ENCODE measurements around the gene NRIP1.

NRIP1 gene

DNA sequence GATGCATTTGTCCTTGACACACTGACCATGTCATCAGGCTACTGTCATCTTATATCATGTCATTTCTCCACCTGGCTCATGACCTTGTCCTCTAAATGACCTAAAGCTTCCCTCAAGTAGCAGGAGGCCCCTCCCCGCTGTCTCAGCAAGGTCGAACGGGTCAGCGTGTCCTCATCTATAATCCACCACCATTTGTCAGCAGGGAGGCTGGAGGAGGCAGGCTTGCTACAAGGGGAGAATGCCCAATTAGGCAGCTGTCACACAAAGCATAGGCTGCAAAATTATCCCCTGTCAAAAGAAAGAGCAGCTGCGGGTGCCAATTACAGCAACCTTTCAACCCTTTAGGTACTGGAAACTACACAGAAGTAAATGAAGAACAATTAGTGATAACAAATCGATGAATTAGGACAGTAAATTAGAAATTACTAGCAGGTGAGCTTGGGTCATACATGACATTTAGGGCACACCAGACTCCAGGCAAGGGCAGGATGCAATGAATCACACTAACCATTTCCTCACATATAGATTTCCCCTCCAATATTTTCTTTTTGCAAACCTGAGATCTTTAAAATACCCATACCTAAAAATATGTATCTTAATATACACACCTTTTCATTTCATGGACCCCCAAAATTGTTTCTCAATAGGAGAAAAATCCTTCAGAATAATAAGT is 61.2 kb downstream of the NRIP1 start:
- no peak for DNase-seq

DNA sequence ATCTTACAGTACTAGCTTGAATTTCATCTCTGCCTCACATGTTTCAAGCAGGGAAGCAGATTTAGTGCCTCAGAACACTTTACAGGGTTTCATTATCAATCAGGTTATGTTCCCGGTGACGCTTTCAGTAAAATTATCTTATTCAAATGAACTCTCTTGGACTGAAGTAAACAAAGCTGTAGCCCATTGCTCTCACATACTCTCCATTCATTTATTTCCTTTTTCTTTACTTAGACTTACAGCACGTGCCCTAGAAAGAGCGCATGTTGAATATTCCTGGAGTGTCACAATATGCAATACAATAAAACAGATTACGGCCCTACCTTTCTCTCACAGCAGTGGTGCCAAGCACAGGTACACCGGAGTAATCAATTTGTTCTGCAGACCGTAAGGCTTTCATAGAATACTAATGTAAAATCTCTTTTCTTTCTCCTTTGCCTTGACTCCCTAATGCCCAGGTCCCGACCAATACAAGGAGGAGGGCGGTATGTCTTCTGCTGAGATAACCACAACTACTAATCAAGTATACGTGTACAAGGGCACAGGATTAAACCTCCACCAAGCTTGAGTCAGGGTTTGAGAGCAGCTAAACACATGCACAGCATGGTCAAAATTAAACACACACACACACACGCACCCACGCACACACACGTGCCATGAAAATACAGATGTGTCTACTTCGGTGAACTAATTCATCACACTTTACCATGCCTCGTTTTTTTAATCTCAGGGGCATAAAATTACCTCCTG is 62.8 kb downstream of the NRIP1 start:
- no peak for DNase-seq

DNA sequence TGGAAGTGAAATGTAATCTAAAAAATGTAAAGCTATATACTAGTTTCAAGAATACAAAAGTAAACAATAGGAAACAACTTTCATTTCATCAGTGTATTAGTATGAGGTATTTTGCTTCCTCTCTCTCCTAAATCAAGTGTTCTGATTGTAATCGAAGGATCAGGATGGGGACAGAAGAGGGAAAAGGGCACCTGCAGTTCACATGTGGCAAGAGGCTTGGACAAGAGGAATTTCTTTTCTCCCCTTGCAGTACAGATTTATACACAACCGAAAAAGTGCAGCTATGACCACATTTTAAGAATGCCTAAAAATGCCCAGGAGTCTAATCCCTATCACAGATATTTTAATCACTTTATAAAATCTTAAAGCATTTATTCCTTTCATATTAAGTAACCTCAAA is 63.7 kb downstream of the NRIP1 start:
- no peak for DNase-seq

DNA sequence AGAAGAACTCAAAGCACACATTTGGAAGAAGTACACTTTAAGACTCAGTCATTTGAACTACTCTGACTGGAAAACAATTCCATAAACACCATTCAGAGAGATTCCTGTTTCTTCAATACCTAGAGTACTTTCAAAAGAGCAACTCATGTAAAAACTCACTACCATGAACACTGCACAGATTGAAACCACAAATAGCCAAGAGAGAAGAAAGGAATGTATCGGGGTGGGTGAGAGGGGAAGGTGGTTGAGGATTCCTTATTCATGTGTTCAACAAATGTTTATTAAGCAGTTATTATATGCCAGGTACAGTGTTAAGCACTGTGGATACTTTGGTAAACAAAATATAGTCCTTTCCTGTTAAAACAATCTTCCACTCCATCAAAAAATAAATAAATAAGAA is 64.7 kb downstream of the NRIP1 start:
- no peak for DNase-seq

DNA sequence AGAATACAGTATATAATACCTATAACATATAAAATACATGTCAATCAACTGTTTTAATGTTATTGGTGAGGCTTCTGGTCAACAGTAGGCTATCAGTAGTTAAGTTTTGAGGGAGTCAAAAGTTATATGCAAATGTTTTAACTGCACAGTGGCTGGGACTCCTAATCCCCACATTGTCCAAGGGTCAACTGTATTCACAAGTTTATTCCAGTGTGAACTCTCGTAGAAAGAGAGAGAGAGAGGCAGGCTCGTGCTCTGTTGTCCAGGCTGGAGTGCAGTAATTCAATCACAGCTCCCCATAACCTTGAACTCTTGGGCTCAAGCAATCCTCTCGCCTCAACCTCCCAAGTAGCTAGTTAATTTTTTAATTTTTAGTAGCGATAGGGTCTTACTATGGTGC is 66.0 kb downstream of the NRIP1 start:
- no peak for DNase-seq

DNA sequence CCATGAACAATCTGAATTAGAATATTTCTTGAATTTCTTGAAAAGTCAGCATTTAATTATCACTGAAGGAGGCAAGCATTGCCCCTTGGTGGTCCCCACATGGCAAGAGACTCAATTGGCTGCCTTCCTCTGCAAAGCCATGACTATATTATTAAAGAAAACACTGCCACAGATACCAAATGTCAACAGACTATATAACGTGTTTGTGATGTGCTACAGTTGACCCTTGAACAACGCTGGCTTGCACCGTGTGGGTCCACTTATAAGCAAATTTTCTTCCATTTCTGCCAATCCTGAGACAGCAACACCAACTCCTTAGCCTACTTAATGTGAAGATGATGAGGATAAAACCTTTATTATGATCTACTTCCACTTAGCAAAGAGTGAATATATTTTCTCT is 66.5 kb downstream of the NRIP1 start:
- no peak for DNase-seq

DNA sequence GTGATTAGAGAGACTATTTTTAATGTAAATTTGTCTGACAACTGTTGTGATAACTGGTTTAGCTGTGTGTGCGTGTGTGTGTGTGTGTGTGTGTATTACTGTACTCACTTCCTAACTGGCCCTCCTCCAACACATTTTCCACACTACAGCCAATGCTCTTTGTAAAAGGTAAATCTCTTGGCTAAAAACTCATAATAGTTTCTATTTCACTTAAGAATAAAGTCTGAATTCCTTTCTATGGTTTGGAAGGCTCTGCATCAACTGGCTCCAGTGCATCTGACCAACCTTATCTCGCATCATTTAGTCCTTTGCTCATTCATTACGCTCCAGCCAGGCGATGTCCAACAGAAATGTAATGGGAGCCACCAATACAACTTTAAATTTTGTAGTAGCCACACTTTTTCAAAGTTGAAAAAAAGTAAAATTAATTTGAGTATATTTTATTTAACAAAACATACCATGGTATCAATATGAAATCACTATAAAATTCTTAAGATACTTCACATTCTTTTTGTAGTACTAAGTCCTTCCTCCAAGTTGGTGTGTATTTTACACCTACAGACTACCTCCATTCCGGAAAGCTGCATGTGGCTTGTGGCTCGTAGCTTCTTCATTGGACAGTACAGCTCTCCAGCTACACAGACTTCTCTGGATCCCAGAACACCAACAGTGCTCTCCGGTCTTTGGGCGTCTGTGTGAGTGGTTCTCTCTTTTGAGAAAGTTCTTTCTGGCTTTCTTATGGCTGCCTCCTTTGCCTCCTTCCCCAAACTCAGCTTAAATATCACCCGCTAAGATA is 68.9 kb downstream of the NRIP1 start:
- no peak for DNase-seq

DNA sequence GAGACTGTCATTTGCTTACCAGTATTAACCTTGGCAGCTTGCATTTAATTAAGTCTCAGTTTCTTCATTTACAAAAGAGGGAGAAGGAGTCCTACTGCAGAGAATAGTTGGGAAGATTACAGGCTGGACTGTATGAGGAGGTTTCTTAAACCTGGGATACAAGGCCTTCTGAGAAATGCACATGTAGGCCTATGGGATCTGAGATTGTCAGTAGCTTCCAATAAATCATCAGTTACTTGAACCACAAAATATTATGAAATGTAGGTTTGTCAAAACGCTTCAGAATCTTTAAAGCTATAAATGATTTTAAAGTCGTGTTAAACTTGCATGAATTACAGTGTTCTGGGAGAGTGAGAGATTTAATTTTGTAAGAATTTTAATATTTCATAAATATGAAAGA is 69.6 kb downstream of the NRIP1 start:
- no peak for DNase-seq

DNA sequence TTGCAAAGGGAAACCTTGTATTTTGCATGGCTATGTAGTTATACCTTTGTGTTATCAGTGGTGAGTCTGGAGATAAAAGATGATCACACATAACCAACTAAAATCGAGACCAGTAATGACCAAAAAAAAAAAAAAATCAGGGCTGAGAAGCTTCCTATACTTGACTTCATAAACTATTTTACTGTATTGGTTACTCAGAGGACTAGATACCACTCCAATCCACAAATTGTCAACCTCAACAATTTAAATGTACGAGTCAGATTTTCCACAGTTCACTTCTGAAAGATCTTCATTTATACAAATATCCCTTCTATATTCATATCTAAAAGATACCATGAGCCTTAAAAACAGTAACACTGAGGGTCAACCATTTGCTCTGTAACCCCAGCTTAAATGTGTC is 71.7 kb downstream of the NRIP1 start:
- DNase-seq, result no peak

DNA sequence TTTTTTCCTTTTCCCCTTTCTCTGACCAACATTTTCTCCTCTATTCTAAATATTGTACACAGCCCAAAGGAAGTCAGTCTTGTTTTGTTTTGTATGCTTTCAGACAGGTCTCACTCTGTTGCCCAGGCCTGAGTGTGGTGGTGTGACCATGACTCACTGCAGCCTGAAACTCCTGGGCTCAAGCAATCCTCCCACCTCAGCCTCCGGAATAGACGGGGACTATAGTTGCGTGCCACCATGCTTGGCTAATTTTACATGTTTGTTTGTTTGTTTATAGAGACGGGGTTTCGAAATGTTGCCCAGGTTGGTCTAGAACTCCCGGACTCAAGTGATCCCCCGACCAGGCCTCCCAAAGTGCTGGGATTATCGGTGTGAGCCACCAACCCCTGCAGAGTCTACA is 72.8 kb downstream of the NRIP1 start:
- DNase-seq, result no peak

DNA sequence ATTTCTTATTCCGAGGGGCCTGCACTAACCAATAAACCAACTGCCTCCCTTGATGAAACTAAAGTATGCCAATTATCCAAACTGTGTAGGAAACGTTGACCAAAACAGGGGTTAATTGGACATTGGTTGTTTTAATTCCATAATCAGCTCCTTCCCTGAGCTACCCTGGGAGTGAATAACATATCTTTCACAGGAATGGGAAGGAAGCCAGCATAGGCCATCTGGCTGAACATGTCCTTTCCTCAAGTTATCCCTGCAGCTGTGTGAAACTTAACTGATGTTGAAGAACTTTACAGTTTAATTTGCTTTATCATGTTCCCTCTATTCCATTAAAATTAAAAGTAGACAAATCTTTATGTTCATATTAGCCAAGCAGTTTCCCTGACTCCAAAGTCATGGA is 75.4 kb downstream of the NRIP1 start:
- no peak for DNase-seq

DNA sequence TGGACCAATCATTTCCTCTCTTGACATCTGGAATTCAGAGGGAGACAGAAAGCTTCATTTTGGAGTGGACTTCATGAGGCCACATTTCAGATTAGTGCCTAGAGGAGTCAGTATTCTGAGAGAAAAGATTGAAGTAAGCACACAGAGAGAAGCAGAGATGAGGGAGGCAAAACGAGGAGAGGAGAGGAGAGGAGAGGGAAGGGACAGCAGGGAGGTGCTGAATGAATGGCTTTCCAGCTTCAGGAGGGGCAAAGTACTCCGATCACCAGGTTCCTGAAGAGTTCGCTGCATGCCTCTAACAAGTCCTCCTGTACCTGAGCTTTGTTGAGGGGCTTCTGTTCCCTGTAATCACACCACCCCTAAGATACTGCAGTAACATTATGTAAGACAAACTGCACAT is 76.0 kb downstream of the NRIP1 start:
- DNase-seq, result no peak

DNA sequence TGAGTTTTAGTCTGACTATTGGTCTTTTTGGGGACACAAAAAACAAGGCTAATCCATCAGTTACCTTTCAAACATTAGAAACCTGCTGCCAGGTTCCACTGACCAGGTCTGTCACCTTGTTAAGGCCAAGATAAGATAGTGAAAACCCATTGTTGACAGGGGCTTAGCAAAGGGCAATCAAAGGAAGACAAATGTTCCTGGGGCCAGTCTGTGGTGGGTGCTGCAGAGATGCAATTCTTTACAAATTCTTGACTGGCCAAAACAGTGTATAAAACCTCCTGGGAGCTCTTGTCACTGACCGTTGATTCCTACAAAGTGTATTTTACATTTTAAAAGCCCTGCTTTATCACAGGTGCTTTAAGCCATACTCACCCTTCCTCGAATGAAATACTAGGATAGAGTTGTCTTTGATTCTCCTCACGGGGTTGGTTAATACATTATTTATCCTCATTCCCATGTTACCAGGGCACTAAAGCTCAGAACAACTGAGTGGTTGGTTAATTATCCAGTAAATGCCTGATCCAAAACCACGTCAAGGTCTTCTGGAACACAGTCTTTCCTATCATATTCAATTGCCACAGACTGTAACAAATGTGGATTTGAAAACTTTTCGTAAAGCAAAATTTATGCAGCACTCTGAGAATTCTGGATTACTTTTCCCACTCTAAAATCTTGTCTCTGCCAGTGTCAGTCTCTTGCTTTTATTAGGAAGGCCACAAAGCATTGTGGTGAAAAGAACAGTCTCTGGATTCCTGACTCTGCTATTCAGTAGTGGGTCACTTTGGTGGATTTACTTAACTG is 77.2 kb downstream of the NRIP1 start:
- no peak for DNase-seq

DNA sequence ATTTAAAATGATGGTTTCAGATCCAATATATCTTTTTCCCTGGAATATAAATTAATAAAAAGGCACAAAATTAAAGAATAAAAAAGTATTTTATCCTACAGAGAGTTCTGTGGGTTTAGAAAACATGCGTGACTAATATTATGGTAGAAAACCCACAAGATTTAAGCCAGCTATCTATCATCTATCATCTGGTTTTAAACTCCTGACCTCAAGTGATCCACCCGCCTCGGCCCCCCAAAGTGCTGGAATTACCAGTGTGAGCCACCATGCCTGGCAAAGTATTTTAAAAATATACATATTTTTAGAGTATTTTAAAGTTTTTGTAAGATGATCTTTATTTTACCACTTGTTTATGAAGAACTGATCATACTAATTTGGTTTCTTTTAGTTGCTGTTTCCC is 79.5 kb downstream of the NRIP1 start:
- DNase-seq, result no peak

DNA sequence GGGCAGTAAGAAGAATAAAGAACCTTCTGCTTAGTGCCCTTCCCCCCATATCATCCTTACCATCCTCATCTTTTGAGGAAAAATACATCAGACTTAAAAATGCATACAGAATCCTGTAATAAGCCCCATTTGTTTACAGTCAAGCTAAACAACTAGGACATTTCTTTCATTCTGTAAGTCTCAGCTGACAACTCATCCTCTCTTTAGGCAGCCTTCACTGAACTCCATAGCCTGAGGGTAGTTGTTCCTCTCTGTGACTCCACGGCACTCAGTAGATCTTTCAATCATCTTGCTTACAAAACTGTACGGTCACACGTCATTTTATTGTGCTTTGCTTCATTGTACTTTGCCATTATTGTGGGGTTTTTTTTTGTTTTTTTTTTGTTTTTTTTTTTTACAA is 82.5 kb downstream of the NRIP1 start:
- DNase-seq, result no peak

DNA sequence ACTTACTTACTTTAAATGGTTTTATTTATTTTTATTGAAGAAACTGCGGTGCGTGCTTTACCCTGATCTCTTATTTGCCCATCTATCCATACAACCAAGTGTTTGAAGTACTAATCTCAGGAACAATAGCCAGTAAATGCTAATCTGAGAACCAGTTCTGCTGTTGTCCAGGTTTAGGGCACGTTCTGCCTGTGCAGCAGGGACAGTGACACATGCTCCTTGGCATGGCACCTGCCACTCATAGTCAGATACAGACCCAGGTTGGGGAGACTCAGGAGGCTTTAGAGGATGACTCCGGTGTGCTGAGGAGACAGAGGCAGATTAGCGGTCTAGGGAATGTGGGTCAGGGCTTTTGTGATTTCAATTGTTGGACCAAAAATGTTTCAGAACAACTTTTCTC is 83.6 kb downstream of the NRIP1 start:
- no peak for DNase-seq

DNA sequence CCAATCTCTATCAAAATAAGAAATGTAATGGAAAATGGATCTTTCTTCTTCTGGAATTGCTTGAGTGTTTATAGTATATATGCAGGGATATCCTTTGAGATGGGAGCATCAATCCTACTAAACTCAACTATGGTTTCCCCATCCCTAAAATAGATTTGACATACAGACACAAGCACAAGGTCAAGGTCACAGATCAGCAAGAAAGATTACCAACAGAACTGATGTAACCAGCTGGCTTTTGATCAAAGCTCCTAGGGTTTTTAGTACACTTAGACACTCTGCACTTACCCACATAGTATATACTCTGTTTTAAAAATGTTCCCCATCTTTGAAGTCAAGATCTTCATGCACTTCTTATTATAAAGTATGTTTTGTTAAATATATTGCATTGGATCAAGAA is 85.5 kb downstream of the NRIP1 start:
- no peak for DNase-seq

DNA sequence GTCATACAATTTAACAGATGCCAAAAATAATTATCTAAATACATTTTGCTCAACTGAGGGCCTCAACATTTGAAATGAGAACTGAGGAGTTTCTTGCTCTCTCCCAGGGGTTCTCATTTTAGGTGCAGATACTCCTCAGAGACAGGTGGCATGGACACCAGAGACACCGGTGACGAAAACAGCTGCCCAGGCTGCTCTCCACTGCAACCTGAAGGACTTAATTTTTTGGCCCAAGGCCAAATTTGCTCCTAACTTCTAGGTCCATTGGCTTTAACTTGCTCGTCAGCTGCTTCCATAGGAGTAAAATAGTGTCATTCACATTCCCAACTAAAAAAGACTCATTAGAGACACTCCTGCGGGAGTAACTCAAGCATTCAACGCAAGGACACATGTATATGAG is 87.0 kb downstream of the NRIP1 start:
- DNase-seq, result no peak

DNA sequence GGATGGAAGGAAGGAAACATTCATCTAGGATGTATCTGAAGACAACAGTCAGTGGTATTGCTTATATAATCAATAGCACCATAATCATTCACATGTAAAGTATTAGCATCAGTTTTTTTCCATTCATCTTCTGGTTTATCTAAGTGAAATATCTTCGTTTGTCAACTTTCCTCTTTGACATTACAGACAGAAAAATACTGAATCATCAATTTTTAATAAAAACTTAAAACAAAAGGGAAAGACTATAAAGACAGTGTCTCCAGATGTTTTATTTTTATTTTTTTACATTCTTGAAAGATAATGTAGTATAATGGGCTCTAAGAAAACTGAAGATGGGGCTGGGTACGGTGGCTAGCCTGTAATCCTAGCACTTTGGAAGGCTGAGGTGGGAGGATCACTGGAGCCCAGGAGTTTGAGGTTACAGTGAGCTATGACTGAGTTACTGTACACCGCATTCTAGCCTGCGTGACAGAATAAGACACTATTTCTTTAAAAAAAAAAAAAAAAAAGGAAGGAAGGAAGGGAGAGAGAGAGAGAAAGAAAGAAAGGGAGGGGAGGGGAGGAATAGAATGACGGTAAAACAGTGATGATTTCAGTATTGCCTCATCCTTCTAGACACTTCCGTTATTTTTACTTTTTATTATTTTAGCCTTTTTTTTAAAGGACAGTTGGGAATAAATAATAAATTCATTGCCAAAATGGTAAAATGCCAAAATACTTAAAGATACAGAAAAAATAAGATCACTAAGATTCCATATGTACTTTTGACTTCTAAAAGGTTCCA is 89.5 kb downstream of the NRIP1 start:
- DNase-seq, result no peak

DNA sequence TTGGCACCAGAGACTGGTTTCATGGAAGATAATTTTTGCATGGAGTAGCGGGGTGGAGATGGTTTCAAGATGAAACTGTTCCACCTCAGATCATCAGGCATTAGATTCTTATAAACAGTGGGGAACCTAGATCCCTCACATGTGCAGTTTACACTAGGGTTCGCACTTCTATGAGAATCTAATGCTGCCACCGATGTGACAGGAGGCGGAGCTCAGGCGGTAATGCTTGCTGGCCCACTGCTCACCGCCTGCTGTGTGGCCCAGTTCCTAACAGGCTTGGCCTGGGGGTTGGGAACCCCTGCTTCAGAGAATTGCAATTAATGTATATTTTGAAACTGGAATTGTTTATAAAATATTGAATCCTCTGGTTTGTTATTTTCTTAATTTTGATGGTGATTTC is 92.1 kb downstream of the NRIP1 start:
- DNase-seq, result no peak

DNA sequence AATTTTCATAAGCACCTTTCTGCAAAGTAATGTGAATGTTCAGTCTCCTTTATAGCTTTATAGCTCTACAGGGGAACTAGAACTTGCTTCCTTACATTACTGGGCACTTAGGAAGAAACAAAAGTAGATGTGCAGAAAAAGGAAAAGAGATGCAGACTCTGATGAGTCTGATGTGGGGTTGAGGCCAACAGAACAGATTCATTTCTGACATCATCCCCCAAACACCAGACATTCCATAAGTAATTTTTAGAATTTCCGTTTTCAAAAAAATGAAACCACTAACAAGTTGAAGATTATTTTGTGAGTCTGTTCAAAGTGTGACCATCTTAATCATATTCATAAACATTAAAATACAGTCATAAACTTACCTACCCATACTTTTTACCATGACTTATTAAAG is 96.0 kb downstream of the NRIP1 start:
- no peak for DNase-seq

DNA sequence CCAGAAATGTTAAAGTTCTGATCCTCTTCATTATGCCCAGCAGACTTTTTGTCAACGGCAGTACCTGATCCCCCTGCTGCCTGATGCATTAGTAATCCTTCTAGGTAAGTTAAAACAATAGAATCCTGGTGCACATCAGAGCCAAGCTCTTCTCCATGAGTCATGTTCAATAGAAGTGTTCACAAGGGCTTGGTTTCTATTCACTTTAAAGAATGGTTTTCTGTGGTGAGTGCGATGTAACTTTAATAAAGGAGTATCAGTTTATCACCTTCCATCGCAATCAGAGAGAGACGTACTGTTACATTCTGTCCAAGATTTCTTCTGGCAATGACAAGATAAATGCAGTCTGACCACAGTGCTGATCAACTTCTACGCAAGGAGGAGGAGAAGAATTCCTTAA is 96.8 kb downstream of the NRIP1 start:
- DNase-seq, result no peak

DNA sequence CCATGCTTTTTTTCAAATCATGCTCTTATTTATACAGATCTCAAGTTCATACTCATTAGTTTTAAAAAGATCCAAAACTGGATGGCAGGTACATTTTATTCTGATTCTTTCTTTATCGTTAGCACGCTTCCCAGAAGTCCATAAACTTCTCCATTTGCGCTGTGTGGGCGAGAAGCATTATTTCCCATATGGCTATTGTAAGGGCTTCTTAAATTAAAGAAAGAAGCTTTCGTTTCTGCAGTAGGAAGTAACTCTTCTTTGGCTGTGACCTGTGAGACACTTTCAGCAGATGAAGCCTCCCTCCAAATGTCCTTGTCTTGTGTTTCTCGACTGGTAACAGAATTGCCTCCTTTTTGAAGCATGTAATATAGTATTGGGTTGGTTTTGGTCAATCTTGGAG is 100.2 kb downstream of the NRIP1 start:
- no peak for DNase-seq

Data from CD4-positive, alpha-beta T cell treated with Interleukin-10 for 1 hour (primary cell).